Hepatocyte (in vitro differentiated cells): Measurements from ENCODE around the gene ZNHIT1.

ENCODE experiments used
- EZH2phosphoT487 ChIP-seq: fragments of 200-600 bp; sonication (generic); IDR thresholded peaks from one replicate; pipeline ENCODE4 v1.6.1; 2018; ENCODE audit warnings: antibody characterized with exemption, mild to moderate bottlenecking, low read depth, moderate library complexity; ENCODE audit not compliant: unreplicated experiment, severe bottlenecking
- TF ChIP-seq, protein P1 (sequence below): fragments of 200-600 bp; sonication (generic); IDR thresholded peaks from 2 replicates; pipeline ENCODE4 v1.5.1; 2016; ENCODE audit warnings: antibody characterized with exemption, mild to moderate bottlenecking; ENCODE audit not compliant: poor library complexity

DNA sequence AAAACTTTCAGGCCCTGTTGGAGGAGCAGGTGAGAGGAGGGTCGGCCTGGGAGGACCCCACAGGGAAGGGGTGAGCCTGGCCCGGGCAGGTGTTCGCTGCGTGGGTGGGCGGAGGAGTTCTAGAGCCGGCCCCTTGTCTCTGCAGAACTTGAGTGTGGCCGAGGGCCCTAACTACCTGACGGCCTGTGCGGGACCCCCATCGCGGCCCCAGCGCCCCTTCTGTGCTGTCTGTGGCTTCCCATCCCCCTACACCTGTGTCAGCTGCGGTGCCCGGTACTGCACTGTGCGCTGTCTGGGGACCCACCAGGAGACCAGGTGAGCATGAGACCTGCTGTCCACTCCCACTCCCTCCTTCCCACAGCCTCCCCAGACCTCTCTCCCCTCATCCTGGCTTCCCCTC, 5.6 kb downstream of the ZNHIT1 start:
- TF ChIP-seq, protein P1, sequence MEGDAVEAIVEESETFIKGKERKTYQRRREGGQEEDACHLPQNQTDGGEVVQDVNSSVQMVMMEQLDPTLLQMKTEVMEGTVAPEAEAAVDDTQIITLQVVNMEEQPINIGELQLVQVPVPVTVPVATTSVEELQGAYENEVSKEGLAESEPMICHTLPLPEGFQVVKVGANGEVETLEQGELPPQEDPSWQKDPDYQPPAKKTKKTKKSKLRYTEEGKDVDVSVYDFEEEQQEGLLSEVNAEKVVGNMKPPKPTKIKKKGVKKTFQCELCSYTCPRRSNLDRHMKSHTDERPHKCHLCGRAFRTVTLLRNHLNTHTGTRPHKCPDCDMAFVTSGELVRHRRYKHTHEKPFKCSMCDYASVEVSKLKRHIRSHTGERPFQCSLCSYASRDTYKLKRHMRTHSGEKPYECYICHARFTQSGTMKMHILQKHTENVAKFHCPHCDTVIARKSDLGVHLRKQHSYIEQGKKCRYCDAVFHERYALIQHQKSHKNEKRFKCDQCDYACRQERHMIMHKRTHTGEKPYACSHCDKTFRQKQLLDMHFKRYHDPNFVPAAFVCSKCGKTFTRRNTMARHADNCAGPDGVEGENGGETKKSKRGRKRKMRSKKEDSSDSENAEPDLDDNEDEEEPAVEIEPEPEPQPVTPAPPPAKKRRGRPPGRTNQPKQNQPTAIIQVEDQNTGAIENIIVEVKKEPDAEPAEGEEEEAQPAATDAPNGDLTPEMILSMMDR: no peak
- no peak for TF ChIP-seq EZH2phosphoT487
